Testis (tissue), 2 donors: ENCODE data around the gene DACH1.

Source experiments
- CTCF ChIP-seq, 3 experiments: fragments of 450-650 bp in 2 of 3; fragments of 200-600 bp in 1 of 3; sonication (generic) in 1 of 3; IDR thresholded peaks; one replicate each; pipeline ENCODE4 v1.5.1; 2016 to 2019; ENCODE audit warnings: antibody characterized with exemption in 3 of 3, mild to moderate bottlenecking in 2 of 3, moderate library complexity in 1 of 3
- POLR2A ChIP-seq: fragments of 450-650 bp; IDR thresholded peaks from one replicate; pipeline ENCODE4 v1.6.1; 2017; ENCODE audit warnings: antibody characterized with exemption, mild to moderate bottlenecking, moderate library complexity

GRCh38 chr13:71483733-71484132, 383.3 kb downstream of the DACH1 start:
- TF ChIP-seq CTCF (IDR thresholded peaks at IDR 0.05): no peak
- TF ChIP-seq POLR2A: no peak
